ENCODE measurements around the gene TFDP2.
A peak's percentile ranks its signal among the peaks of the same experiment; 100 is the strongest.
"Not testable (repeated sequence)": the region's sequence is repeated elsewhere in the genome, so short reads cannot be mapped to it uniquely, and the experiment has no call there.

TFDP2 gene

DNA sequence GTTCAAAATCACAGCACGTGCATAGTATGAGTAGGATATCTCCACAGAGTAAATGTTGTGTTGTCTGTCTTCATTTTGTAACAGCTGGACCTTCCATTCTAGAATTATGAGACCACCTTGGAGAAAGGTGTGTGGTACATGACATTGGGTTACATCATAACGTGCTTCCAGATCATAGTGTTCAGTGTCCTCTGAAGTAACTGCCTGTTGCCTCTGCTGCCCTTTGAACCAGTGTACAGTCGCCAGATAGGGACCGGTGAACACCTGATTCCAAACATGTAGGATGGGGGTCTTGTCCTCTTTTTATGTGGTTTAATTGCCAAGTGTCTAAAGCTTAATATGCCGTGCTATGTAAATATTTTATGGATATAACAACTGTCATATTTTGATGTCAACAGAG lies 223.7 kb downstream of the TFDP2 start:
- DNase-seq (ENCODE audit: low spot score) = not testable (repeated sequence)

DNA sequence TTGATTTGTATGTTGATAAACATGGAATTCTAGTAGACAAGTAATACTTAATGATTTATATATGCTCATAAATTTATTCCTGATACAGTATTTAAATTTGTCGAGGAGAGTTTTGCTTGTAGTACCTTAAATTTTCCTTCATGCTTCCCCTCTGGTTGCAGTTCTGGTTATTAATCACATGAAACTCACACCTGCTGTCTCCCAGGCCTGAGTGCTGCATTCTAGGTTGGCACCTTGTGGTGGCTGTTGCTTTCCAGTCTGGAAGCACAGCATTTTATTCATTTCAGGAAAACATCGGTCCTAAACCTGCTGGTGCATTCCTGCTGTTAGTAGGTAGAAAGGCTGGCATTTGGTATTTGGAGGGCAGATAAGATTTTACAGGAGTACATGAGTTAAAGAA lies 228.0 kb downstream of the TFDP2 start:
- DNase-seq (ENCODE audit: low spot score) = no peak

DNA sequence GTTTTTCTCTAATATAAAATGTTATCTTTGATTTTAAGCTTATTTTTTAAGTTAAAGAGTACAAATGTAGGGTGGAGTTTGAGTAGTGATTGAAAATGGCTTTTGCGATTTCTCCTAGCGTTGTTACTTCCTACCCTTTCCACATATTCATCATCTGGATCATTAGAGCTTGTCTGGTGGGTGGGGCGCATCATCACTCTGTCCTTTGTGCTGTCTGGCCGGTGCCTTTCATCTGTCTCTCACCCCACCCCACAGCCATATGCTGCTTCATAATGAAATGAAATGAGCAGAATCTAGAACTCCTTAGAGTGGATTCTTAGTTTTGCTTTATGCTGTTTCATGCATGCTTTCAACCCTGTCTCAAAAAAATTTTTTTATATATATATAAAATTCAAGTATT lies 228.6 kb downstream of the TFDP2 start:
- no peak for DNase-seq (ENCODE audit: low spot score)

DNA sequence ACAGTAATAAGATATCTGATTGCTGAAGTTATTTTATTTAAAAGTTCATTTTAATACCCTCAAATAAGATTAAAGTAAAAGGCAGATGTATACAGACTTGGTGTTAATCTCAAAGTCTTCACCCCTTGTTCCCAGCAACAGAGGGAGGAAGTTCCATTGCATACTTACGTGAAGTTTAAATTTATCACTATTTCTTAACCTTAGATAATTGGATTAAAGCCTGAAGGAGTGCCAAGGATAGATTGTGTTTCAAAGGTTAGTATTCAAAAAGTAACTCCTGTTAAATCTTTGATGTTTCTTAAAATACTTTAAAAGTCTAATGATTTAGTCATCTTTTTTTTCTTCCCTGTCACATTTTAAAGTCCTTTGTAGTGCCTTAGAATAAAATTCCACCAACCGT lies 233.6 kb downstream of the TFDP2 start:
- no peak for DNase-seq (ENCODE audit: low spot score)

DNA sequence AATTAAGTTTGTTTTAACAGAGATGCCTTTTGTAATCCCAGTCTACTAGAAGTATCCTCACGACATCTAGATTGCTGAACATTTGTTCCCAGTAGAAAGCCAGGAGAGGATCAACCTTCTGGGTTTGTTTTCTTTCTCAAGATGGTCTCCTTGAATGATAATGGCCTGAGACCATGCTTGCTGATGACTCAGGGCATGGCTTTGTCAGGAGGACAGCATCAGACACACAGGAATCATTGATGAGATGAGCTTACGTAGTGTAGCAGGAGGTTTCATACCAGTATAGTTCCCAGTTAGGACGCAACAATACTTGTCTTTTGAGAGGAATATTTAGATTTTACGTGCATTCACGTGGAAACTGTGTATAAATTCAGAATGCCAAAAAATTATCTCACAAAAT lies 234.3 kb downstream of the TFDP2 start:
- peak; percentile 95 for DNase-seq (ENCODE audit: low spot score)

DNA sequence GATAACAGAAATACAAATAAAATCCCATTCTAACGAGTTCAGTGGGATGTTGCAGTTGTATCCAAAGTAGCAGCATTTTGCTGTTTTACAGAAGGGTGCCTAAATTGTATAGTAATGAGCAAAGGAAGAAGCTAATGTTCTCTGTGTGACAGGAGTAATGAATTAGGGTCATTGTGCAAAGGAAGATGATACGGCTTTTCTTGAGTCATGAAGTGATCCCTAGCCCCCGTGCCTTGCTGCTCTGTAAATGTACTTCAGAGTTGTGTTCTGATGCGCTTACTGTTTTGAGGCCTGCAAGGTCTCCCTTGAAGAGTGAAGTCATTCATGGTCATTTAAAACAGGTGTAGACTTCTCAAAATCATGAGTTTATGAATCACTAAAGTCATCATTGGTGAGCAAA lies 235.0 kb downstream of the TFDP2 start:
- DNase-seq (ENCODE audit: low spot score) = peak; percentile 78

DNA sequence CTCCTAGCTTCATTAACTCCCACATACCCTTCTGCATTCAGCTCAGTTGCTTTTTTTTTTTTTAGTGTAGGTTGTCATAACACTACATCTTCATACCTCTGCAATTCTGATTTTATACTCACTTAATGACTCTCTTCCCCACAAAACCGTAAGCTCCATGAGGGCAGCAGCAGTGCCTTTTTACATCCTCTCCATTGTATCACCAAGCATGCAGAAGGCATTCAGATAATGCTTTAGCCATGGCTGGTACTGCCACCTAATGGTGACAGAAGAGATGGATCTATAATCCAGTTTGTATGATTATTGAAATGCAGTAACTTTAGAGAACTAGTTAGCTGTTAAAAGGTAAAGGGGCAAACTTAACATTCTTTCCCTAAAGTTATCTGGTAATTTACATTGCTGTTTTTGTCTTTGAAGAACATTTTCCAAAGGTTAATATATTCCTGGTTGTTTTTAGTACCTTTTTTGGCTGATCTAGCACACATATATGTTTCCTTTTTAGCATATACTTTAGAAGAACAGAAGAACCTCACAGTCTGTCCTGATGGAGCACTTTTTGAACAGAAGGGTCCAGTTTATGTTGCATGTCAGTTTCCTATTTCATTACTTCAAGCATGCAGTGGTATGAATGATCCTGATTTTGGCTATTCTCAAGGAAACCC lies 236.1 kb downstream of the TFDP2 start:
- DNase-seq (ENCODE audit: low spot score) = peak; percentile 71

DNA sequence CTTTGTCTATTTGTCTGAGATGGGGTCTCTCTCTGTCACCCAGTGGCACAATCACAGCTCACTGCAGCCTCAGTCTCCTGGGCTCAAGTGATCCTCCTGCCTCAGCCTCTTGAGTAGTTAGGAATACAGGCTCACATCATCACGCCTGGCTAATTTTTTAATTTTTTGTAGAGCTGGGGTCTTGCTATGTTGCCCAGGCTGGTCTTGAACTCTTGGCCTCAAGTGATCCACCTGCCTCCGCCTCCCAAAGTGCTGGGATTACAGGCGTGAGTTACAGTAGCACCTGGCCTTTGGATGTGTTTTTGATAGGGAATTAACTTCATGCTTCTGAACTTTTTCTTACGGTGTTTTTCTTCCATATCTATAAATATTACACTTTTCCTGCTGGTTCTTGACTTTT lies 239.4 kb downstream of the TFDP2 start:
- DNase-seq (ENCODE audit: low spot score) = not testable (repeated sequence)

DNA sequence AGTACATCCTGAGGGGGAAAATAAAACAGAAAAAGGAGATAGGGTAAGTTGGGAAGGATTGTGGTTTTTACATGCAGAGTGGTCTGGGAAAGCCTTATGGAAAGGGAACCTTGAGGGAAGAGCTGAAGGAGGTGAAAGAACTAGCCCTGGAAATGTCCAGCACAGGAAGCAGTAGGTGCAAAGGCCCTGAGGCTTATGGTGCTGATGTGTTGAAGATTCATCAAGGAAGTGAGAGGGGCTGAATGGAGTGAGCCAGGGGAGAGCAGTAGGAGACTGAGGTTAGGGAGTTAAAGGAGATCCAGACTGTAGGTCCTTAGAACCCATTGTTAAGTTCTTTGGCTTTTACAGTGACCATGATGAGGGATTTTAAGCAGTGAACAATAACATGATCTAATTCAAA lies 239.9 kb downstream of the TFDP2 start:
- no peak for DNase-seq (ENCODE audit: low spot score)

DNA sequence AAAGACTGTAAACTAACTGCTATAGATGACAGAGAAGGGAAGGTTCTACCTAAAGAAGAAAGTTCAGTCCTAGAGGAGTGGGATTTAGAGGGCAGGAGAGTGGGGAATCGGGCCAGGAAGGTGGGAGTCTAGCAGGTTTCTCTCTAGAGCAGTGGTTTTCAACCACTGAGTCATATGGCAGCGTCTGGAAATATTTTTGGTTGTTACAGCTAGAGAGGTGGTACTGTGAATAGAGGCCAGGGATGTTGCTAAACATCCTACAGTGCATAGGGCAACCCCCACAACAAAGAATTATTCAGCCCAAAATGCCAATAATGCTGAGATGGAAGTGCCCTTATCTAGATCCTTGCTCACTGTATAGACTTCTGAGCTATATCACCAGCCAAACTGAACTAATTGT lies 244.2 kb downstream of the TFDP2 start:
- DNase-seq (ENCODE audit: low spot score) = no peak

DNA sequence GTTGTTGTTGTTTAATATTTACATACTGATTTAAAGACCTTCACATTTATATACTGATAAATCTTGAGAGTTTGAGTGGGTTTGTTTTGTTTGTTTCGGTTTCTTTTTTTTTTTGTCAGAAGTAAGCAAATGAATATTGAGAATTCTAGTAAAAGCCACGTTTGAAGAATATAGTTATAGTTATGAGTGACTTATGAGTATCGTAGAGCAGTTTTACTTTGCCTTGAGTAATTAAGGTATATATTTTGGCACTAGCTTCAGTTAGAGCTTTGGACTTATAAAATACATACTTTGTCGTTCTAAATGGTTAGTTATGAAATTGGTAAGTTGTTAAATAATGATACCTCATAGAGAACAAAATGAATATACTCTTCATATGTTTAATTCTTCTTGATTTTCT lies 245.1 kb downstream of the TFDP2 start:
- no peak for DNase-seq (ENCODE audit: low spot score)

DNA sequence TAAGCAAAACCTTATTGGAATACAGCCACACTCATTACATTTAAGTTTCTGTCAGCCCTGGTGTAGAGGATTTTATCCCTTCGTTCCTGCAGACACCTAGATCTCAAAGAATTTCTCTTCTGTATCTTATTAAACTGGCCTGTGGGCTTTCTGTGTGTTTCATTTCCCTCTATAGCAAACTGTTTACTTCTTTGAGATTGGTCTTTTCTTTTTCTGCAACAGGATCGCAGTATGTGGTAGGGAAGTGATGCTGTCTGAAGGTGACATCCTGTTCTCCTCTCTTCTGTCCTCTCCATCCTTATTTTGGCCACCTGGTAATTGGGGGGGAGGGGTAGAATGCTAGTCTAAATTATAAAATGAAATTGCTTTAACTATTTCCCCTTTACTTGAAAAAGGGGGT lies 247.4 kb downstream of the TFDP2 start:
- DNase-seq (ENCODE audit: low spot score) = no peak

DNA sequence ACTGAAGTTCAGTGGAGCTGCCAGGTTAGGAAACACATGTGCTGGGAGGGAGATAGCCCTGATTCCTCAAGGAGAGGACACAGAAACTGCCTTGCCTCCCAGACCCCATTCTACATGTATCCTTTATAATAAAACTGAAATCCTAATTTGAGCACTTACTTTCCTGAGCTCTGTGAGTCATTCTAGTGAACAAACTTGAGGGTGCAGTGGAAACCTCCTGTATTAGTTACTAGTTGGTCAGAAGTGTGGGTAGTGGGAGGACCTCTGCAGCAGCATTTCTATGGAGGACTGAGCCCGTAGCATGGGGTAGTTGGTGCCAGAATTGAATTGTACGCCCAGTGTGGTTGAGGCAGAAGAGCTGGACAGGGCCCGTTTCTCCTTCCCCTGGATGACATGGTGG lies 249.0 kb downstream of the TFDP2 start:
- no peak for DNase-seq (ENCODE audit: low spot score)

DNA sequence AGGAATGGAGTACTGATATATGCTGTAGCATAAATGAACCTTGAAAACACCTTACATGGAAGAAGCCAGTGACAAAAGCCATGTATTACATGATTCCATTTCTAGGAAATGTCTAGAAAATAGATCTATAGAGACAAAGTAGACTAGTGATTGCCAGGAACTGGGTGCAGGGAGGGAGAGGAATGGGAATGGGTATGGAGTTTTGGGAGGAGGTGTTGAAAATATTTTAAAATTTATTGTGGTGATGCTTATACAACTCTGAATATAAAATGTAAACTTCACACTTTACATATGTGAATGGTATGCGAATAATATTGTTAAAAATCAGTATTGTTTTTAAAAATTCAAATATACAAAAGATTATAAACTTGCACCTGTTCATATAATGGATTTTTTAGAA lies 250.4 kb downstream of the TFDP2 start:
- no peak for DNase-seq (ENCODE audit: low spot score)

DNA sequence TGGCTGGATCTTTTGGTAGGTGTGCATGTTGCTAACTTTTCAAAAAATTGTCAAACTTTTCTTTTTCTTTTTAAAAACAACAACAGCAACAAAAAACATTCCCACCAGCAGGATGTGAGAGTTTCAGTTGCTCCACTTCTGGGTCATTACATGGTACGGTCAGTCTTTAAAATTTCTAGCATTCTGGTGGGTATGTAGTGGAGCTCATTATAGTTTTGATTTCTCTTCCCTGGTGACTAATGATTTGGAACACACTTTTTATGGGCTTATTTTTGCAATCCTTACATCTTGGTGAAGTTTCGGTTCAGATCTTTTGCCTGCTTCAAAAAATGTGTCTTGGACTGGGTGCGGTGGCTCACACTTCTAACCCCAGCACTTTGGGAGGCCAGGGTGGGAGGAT lies 253.6 kb downstream of the TFDP2 start:
- no peak for DNase-seq (ENCODE audit: low spot score)

DNA sequence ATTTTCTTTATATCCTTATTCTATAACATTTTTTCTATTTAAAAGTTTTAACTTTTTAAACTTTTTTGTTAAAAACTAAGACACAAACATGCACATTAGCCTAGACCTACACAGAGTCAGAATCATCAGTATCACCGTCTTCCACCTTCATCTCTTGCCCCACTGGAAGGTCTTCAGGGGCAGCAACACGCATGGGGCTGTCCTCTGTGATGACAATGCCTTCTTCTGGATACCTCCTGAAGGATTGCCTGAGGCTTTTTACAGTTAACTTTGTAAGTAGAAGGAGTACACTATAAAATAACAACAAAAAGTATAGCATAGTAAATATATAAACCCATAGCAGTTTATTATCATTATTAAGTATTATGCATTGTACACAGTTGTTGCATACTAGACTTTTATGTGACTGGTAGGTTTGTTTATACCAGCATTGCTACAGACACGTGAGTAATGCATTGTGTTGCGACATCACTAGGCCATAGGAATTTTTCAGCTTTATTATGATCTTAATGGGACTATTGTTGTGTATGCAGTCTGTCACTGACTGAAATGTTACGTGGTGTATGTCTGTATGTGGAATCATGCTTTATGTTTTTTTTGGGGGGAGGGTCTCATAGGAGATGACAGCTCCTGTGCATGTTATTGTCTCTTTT lies 254.7 kb downstream of the TFDP2 start:
- DNase-seq (ENCODE audit: low spot score) = no peak

Data from COLO829 (cell line).